Upper lobe of left lung (tissue), 6 donors: ENCODE data around the gene GALNT14. TPM values are rescaled to one million over a fixed set of nuclear protein-coding genes. Genes with fewer than 3 reads are reported as not detected.

Experiments
- ATAC-seq, 2 donors: fragments of 200-7000 bp; cut with Tn5 transposase; one replicate each; pipeline ENCODE4 v1.9.1; 2022; ENCODE audit warnings: mild to moderate bottlenecking in 2 of 2, moderate library complexity in 2 of 2; ENCODE audit not compliant: low FRiP score in 2 of 2
- DNase-seq, 2 donors: peaks; one replicate each; pipeline ENCODE4 v3.0.0-alpha.2; 2019 to 2020
- H3K27ac ChIP-seq, 4 donors: fragments of 200-600 bp; sonication (generic); one replicate each; pipeline ENCODE4 v1.5.1; 2016 to 2019
- H3K27me3 ChIP-seq, 4 donors: fragments of 200-600 bp; sonication (generic); one replicate each; pipeline ENCODE4 v1.5.1; 2017 to 2019
- H3K36me3 ChIP-seq, 4 donors: fragments of 200-600 bp; sonication (generic); one replicate each; pipeline ENCODE4 v1.5.1; 2016 to 2019
- H3K4me1 ChIP-seq, 4 donors: fragments of 200-600 bp; sonication (generic); one replicate each; pipeline ENCODE4 v1.5.1; 2018 to 2019
- H3K4me3 ChIP-seq, 4 donors: fragments of 200-600 bp; sonication (generic); one replicate each; pipeline ENCODE4 v1.5.1; 2017 to 2019; ENCODE audit warnings: mild to moderate bottlenecking in 2 of 4, moderate library complexity in 1 of 4
- H3K9me3 ChIP-seq, 4 donors: fragments of 200-600 bp; sonication (generic); one replicate each; pipeline ENCODE4 v1.5.1; 2018 to 2019
- EP300 ChIP-seq, 4 donors: sonication (generic); formaldehyde crosslinking; IDR thresholded peaks; one replicate each; pipeline ENCODE4 v1.5.1; 2017; ENCODE audit warnings: antibody characterized with exemption in 4 of 4, control low read depth in 2 of 4
- POLR2A ChIP-seq, 4 donors: fragments of 450-650 bp; IDR thresholded peaks; one replicate each; pipeline ENCODE4 v1.5.1; 2016 to 2017; ENCODE audit warnings: antibody characterized with exemption in 4 of 4, mild to moderate bottlenecking in 2 of 4
- POLR2AphosphoS5 ChIP-seq, 2 donors: sonication (generic); formaldehyde crosslinking; IDR thresholded peaks; one replicate each; pipeline ENCODE4 v1.5.1; 2017; ENCODE audit warnings: antibody characterized with exemption in 2 of 2
- WGBS, 2 donors: methylation state at CpG; one replicate each; pipeline ENCODE4 v1.1.5; 2017 to 2018; 5-methylcytosine and 5-hydroxymethylcytosine counted together
- total RNA-seq, 6 donors: library from RNA; depleted of rRNA in 4 of 6; stranded (reverse); fragments of >200 nt in 4 of 6; gene quantifications; one replicate each; pipeline versions ENCODE4 v1.1.0 to v1.2.1, GENCODE V29; 2016 to 2021
- TF ChIP-seq, protein P1 (sequence below), 6 experiments: fragments of 450-650 bp in 4 of 6; fragments of 200-600 bp in 2 of 6; sonication (generic) in 2 of 6; IDR thresholded peaks; one replicate each; pipeline ENCODE4 v1.5.1; 2016 to 2019; ENCODE audit warnings: antibody characterized with exemption in 6 of 6
- donor health status: DM: no; HTN: no; CAD: no; lungs with moderate emphysema.
- donor health status: DM: no; HTN: yes; CAD: no; lungs with severe emphysema.

The GALNT14 gene
- total RNA-seq, 6 donors from 2014 or later = 0.98 to 2.6 (median 1.4) TPM; not detected in 1

DNA sequence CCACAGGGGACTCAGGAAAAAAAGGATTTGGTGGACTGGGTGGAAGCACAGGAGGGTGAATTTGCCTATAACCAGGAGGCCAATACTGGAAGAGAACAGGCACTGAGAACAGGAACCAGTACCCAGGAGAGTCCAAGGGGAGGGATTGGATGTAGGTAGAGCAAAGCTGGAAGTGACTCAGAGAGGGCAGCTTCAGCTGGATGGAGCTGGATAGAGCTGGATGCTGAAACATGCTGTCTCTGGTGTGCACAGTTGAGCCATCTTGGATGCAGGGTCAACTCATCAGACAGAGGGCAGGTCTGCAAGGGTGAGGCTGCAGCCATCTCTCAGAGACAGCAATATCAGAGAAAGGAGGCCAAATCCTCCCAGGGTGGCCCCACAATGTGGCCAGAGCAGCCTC lies 134.0 kb downstream of the GALNT14 start:
- no peaks in the 10 kb centered on the region for H3K9me3 ChIP-seq
- TF ChIP-seq POLR2AphosphoS5 (IDR thresholded peaks at IDR 0.05) (no peak), POLR2A (IDR thresholded peaks at IDR 0.05) (no peak), EP300 (IDR thresholded peaks at IDR 0.05) (no peak)
- TF ChIP-seq, protein P1, sequence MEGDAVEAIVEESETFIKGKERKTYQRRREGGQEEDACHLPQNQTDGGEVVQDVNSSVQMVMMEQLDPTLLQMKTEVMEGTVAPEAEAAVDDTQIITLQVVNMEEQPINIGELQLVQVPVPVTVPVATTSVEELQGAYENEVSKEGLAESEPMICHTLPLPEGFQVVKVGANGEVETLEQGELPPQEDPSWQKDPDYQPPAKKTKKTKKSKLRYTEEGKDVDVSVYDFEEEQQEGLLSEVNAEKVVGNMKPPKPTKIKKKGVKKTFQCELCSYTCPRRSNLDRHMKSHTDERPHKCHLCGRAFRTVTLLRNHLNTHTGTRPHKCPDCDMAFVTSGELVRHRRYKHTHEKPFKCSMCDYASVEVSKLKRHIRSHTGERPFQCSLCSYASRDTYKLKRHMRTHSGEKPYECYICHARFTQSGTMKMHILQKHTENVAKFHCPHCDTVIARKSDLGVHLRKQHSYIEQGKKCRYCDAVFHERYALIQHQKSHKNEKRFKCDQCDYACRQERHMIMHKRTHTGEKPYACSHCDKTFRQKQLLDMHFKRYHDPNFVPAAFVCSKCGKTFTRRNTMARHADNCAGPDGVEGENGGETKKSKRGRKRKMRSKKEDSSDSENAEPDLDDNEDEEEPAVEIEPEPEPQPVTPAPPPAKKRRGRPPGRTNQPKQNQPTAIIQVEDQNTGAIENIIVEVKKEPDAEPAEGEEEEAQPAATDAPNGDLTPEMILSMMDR (IDR thresholded peaks at IDR 0.05) = no peak
- DNase-seq = no peak
- no peaks in the 10 kb centered on the region for H3K36me3 ChIP-seq
- H3K27me3 ChIP-seq = no peaks in the 10 kb centered on the region
- no peaks in the 10 kb centered on the region for H3K4me1 ChIP-seq
- ATAC-seq = no peak
- no peak overlapping the region for H3K27ac ChIP-seq
- H3K4me3 ChIP-seq = no peak overlapping the region

DNA sequence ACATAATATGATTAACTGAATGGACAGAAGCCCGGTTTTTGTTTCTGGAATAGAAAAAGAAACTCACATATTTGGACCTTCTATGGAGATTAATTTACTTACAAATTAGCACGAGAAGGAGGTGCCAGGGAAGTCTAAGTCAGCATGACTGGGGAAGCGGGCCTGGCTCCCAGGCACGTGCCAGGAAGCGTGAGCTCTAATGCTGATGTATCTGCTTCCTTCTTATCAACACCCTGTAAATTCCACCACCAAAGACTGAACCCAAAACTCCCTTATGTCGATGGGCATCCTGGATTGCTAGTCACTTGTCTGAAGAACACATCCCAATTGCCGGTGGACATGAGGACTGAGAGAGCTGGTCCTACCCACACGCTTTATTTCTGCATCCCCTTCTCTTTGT lies 134.5 kb downstream of the GALNT14 start:
- WGBS, 2 donors = 55 to 56% methylated on average over 7 to 8 of the region's 8 CpGs
- no peaks in the 10 kb centered on the region for H3K36me3 ChIP-seq
- H3K4me3 ChIP-seq = no peak overlapping the region
- no peaks in the 10 kb centered on the region for H3K27me3 ChIP-seq
- ATAC-seq (no peak), DNase-seq (no peak)
- no peaks in the 10 kb centered on the region for H3K4me1 ChIP-seq
- H3K9me3 ChIP-seq = no peaks in the 10 kb centered on the region
- no peak for TF ChIP-seq POLR2AphosphoS5 (IDR thresholded peaks at IDR 0.05)
- TF ChIP-seq, protein P1 (IDR thresholded peaks at IDR 0.05) = no peak
- H3K27ac ChIP-seq = no peak overlapping the region

DNA sequence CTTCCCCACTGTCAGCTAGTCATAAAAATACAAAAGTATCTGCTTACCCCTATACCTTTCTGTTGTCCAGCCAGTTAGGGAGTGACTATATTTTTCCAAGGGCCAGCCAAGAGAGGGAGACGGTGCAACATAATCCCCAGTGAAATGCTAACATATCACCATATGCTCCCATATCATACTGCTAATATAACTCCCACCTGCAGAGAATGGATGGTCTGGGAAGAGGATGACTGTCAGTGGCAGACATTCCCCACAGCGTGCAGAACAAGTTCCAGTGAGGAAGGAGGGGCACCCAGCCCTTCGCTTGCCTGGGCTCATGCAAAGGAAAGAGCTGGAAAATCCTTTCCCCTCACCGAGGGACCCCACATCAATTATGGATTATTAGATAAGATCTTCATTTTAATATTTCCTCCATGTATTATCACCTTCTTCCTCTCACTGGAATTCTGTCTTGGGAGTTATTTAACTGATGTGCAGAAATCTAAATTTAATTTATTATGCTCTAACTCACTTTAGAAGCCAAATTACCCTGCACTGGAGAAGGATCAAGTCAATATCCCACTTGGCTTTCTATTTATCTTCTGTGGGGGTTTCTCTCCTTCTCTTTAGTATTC lies 135.6 kb downstream of the GALNT14 start:
- Histone ChIP-seq H3K4me3 (no peak overlapping the region), H3K27me3 (no peaks in the 10 kb centered on the region), H3K36me3 (no peaks in the 10 kb centered on the region), H3K9me3 (no peaks in the 10 kb centered on the region), H3K27ac (no peak overlapping the region), H3K4me1 (no peaks in the 10 kb centered on the region)
- TF ChIP-seq POLR2AphosphoS5 (IDR thresholded peaks at IDR 0.05) (no peak), POLR2A (IDR thresholded peaks at IDR 0.05) (no peak), EP300 (IDR thresholded peaks at IDR 0.05) (no peak)
- TF ChIP-seq, protein P1 (IDR thresholded peaks at IDR 0.05) = no peak
- DNase-seq = no peak
- no peak for ATAC-seq
- 86 to 90% methylated on average over 4 of the region's 4 CpGs for WGBS, 2 donors

DNA sequence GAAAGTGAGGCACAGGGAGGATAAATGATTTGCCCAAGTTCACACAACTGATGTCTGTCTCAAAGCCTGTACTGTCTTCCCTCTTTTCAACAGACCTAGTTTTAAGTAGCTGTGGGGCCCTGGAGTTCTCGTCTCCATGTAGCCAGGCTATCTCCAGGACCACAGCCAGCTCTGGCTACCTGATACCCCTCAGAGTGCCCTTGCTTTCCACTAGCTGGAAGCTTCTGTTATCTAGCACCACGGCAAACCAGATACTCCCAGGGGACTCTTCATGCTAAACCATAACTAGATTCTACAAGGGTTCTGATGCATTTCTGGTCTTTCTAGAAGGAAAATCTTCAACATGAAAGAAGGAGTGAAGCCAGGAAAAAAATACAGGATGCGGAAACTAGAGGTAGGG lies 137.3 kb downstream of the GALNT14 start:
- H3K27me3 ChIP-seq = no peaks in the 10 kb centered on the region
- WGBS, 2 donors = 72 to 88% methylated on average over 3 of the region's 3 CpGs
- ATAC-seq (no peak), DNase-seq (no peak)
- H3K27ac ChIP-seq = no peak overlapping the region
- H3K9me3 ChIP-seq = no peaks in the 10 kb centered on the region
- no peak overlapping the region for H3K4me3 ChIP-seq
- H3K4me1 ChIP-seq = no peaks in the 10 kb centered on the region
- no peaks in the 10 kb centered on the region for H3K36me3 ChIP-seq
- TF ChIP-seq EP300 (IDR thresholded peaks at IDR 0.05) (no peak), POLR2AphosphoS5 (IDR thresholded peaks at IDR 0.05) (no peak), POLR2A (IDR thresholded peaks at IDR 0.05) (no peak)
- TF ChIP-seq, protein P1 (IDR thresholded peaks at IDR 0.05) = no peak

DNA sequence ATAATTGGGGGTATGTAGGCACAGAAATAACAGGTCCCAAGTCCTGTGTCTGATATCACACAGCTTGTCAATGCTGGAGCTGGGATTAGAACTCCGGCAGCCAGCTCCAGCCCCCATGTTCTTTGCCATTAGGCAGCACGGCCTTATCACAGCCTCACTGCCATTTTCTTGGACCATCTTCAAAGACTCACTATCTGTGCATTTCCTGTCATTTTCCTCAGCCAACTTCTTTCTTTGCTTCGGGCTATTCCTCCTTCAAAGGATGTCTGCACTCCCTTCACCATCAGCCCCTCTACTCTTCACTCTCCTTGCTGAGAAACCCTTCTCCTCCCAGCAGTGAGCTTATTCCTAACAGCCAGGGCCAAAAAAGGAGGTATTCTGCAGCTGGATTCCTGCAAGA lies 139.6 kb downstream of the GALNT14 start:
- H3K9me3 ChIP-seq = no peaks in the 10 kb centered on the region
- ATAC-seq (no peak), DNase-seq (no peak)
- TF ChIP-seq POLR2AphosphoS5 (IDR thresholded peaks at IDR 0.05) (no peak), POLR2A (IDR thresholded peaks at IDR 0.05) (no peak), EP300 (IDR thresholded peaks at IDR 0.05) (no peak)
- TF ChIP-seq, protein P1 (IDR thresholded peaks at IDR 0.05) = no peak
- 55 to 63% methylated on average over 3 of the region's 3 CpGs for WGBS, 2 donors
- no peak overlapping the region for H3K4me3 ChIP-seq
- H3K27me3 ChIP-seq = no peaks in the 10 kb centered on the region
- H3K4me1 ChIP-seq = no peaks in the 10 kb centered on the region
- no peak overlapping the region for H3K27ac ChIP-seq
- H3K36me3 ChIP-seq = no peaks in the 10 kb centered on the region
